ENCODE results near the gene KATNB1. TPM values are rescaled to one million over a fixed set of nuclear protein-coding genes. Genes with fewer than 3 reads are reported as not detected.
"Not testable (repeated sequence)": the region's sequence is repeated elsewhere in the genome, so short reads cannot be mapped to it uniquely, and the experiment has no call there.

Gene KATNB1
- total RNA-seq, 1 experiment from 2014 or later: 54.3 TPM

DNA sequence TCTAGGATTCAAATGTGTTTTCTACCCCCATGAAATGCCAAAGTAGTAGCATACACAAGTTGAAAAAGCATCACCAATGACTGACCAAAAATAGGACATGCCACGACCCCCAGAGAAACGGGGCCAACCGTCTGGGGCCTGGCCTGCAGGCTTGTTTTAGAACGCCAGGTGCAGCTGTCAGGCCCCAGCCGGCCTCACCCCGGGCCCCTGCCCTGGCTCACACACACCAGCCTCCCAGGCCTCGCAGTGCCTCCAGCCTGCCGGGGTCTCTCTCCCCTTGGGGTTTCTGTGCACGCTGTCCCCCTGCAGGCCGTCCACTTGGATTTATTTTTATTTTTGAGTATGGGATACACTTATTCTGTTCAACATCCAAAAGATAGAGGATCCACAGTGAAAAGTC, 7.9 kb downstream of the KATNB1 start:
- DNase-seq (ENCODE audit: low read depth): no peak

DNA sequence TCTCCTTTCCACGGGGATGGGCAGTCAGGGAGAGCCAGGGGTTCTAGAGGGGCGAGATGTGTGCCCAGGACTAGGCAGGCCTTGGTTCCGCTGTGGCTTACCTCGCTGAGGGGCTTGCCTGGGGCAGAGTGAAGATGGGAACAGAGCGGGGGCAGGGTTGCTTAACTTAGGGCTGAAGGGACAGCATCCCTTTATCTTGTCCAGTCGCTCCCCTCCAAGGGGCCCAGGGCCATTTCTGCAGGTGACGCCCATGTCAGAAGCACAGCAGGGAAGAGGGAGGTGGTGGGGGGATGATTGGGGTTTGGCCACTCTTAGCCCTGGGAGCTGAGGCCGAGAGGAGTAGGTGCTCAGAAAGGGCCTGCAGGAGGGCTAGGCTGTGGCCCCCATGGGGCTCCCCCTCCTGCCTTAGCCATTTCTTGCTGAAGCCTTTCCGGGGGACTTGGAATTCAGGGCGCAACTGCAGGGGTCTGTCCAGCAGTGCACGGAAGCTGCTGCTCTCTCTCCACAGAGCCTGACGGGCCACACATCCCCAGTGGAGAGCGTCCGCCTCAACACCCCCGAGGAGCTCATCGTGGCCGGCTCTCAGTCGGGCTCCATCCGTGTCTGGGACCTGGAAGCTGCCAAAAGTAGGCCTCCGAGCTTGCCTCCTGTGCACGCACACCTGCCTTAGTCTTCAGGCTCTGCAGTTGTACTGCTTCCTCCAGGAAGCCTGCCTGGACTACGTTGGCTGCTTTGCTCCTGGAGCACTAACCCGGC, 8.5 kb downstream of the KATNB1 start:
- DNase-seq (ENCODE audit: low read depth): no peak

DNA sequence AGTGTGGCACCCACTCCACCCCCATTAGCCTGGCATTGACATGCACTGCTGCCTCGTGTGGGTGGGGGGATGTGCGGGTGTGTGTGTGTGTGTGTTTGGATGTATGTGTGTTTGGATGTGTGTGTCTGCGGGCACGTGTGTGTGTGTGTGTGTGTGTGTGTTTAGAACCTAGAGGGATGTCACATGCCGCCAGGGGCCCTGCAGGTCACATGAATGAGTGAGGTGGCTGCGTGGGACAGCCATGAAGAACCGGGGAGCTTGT, 9.0 kb downstream of the KATNB1 start:
- DNase-seq (ENCODE audit: low read depth): no peak

DNA sequence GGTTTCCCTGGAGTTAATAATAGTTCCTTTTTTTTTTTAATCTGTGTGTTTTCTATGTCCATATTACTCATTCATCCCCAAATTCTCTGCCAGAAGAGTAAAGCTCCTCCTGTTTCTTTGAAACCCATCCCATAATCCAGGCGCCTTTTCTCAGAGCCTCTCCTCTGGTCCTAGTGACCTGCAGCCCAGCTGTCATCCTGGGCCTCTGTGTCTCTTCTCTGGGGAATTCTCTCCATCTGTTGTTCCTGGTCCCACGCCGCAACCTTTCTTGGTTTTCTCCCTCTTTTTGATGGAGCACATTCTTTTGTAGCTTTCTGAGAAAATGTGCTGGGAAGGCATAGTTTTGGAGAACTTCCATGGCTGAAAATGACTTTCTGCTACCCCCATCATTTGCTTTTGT, 10.2 kb downstream of the KATNB1 start:
- no peak for DNase-seq (ENCODE audit: low read depth)

DNA sequence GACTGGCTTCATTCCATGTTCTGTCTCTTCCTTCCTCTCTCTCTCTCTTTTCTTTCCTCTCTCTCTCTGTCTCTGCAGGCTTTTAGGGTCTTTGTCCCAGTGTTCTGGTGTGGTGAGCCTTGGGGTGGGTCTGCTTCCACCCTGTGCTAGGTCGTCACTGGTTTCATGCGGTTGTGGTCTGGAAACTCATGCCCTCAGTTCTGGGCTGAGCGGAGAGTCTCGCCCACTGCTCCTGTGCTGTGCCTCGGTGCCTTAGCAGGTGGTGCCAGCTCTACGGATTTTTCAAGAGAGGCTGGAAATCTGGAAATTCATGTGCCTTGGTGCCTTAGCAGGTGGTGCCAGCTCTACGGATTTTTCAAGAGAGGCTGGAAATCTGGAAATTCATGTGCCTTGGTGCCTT, 10.7 kb downstream of the KATNB1 start:
- DNase-seq (ENCODE audit: low read depth): not testable (repeated sequence)

DNA sequence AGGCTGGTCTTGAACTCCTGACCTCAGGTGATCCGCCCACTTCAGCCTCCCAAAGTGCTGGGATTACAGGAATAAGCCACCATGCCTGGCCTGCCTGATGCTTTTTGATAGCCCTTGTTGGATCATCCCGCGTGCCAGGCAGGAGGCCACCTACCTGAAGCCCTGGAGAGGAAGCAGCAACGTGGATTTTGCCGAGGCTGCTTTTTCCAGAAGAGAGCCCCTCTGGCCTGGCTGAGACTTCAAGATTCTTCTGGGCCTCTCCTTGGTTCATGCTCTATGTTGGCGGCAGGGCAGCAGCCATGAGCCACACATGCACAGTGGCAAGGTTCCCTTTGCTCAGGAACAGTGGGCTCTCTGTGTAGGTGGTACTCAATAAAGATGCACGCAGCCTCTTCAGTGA, 11.5 kb downstream of the KATNB1 start:
- no peak for DNase-seq (ENCODE audit: low read depth)

DNA sequence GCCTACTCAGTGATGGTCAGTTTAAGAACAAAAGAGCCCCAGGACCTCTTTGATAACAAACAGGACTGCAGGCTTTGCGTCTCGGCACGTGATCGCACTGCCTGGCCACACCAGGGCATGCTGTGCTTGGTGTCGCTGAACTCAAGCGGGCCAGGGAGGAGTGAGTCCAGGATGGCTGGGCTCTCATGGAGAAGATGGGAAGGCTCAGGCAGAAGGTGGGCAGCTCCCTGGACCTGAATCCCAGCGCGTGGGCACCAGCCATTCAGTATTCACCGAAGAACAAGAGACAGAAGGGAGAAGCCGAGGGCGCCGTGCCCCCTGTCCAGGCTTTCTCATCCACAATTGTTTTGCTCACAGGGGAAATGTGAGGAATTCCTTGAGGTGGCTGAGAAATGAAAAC, 11.9 kb downstream of the KATNB1 start:
- no peak for DNase-seq (ENCODE audit: low read depth)

DNA sequence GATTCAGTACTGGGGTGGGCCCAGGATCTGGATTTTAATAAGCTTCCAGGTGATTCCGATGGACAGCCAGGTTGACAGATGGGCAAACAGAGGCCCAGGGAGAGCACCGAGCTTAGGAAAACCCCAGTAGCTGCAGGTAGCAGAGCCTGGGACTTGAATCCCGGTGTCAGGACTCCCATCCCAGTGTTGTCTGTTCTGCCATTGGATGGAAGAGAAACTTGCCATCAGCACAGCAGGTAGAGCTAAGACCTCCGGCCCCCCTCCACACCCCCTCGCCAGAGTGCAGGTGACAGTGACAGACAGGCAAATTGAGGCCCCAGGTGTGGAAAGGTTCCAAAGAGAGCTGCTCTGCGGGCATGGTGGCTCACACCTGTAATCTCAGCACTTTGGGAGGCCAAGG, 12.4 kb downstream of the KATNB1 start:
- DNase-seq (ENCODE audit: low read depth): no peak

DNA sequence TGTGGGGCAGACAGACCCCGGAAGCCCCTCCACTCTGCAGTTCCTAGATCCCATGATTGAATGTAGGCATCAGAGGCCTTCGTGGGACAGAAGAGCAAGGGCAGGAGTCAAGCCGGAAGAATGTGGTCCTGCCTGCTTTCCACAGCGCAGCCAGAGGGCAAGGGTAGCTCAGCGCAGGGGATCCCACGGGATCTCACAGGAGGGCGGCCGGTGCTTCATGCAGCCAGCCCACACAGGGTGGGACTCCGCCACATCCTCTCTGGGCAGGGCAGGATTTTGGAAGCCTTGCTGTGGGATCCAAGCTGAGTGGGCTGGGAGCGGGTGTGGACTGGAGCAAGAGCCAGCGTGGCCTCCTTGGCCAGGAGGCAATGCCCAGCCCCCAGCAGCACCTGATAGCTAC, 13.0 kb downstream of the KATNB1 start:
- no peak for DNase-seq (ENCODE audit: low read depth)

DNA sequence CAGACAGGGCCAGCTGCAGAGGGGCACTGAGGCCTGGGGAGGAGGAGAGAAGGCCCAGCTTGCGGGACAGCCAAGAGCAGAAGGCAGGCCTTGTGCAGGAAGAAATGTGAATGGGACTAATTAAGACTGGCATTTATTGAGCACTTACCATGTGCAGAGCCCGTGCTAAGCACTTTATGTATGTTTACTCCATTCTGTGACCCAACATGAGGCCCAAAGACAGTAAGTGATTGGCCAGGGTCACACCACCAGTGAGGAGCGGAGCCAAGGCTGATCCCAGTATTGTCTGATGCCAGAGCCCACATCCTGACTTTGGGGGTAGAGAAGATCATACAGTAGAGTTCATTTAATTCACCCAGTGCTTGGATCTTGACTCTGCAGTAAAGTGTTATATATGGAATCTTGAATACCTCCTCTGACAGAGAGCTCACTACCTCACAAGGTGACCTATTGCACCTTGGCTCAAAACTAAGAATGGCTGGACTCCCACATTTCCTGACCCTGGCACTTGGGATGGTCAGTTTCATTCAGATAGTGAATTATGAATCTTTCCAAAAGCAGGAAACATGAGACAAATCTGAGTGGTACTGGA, 13.6 kb downstream of the KATNB1 start:
- no peak for DNase-seq (ENCODE audit: low read depth)

DNA sequence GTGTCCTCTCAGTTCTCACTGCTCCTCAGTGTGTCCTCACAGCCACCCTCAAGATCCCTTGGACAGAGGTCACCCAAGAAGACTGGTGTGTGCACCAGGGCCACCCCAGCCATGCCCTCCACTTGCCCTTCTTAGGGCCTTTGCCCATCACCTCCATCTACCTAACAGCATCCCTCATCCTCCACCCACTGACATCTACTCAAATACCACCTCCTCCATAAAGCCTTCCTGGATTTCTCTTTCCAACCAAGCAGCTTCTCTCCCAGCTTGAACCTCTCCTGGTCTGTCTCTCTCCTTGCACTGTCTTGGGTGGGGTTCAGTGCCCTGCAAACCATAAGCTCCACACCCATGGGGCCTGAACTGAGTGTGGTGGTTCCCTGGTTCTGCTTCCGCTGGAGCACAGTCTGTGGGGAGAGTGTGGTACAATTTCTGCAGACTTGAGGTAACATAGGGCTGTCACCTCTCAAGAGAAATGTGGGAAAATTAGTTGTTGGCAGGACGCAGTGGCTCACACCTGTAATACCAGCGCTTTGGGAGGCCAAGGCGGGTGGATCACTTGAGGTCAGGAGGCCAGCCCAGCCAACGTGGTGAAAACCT, 14.4 kb downstream of the KATNB1 start:
- no peak for DNase-seq (ENCODE audit: low read depth)

DNA sequence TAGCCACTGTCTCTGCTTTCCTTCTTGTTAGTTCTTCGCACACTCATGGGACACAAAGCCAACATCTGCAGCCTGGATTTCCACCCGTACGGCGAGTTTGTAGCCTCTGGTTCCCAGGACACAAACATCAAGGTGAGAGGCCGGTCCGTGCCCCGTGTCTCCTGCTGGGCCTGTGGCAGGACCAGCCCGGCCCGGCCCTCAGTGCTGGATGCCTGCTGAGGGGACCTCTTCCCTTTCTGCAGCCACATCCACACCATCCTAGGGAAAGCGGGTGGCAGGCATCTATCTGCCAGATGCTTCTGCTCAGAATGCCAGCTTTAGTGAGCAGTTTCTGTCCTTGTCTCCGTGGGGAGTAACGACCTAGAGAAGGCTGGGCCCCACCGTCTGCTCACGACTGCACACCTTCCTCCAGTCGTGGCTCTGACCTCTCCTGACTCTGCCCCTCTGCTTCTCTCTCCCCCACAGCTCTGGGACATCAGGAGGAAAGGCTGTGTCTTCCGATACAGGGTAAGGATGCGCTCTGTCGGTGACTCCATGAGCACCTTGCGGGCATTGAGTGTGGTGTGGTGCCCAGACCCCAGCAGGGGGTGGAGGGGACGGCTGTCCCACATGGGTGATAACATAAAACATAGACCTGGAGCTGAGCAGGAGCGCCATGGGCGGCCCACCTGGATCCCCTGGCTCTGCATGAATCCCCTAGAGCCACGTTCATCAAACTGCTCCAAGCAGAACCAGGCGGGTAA, 15.4 kb downstream of the KATNB1 start:
- DNase-seq (ENCODE audit: low read depth): no peak

DNA sequence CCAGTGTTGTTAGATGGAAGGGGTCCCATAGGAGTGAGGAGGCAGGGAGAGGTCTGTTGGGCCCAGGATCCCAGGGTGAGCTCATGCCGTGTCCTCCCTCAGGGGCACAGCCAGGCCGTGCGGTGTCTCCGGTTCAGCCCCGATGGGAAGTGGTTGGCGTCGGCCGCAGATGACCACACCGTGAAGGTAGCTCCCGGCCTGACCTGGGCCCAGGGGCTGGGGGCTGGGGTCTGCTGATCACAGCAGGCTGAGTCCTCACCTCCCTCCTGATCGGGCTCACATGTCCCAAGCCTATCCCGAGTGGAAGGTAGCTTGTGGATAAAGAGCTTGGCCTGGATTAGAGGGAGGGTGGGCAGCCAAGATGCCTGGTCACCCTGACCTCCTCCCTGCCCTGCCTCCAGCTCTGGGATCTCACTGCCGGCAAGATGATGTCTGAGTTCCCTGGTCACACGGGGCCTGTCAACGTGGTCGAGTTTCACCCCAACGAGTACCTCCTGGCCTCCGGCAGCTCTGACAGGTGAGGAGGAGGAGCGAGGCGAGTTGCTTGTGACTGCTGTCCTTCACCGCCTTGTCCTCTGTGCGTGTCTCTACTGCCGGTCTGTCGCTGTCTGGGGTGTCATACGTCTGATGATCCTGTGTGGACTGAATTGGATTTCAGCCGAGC, 16.1 kb downstream of the KATNB1 start:
- no peak for DNase-seq (ENCODE audit: low read depth)

DNA sequence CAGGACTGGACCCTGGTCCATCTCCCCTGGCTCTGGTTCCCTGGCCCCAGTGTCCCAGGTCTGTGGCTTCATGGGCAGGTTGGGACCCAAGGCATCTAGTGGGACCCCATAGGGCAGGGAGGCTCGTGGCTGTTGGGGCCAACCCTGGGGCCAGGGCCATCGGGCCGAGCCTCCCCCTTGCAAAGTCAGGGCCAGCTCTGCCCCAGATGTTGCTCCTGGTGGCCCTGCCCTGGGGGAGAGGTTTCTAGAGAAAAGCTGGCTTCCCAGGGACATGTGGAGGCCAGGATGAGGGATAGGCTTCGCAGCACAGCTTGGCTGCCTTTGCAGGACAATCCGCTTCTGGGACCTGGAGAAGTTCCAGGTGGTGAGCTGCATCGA, 16.6 kb downstream of the KATNB1 start:
- DNase-seq (ENCODE audit: low read depth): no peak

DNA sequence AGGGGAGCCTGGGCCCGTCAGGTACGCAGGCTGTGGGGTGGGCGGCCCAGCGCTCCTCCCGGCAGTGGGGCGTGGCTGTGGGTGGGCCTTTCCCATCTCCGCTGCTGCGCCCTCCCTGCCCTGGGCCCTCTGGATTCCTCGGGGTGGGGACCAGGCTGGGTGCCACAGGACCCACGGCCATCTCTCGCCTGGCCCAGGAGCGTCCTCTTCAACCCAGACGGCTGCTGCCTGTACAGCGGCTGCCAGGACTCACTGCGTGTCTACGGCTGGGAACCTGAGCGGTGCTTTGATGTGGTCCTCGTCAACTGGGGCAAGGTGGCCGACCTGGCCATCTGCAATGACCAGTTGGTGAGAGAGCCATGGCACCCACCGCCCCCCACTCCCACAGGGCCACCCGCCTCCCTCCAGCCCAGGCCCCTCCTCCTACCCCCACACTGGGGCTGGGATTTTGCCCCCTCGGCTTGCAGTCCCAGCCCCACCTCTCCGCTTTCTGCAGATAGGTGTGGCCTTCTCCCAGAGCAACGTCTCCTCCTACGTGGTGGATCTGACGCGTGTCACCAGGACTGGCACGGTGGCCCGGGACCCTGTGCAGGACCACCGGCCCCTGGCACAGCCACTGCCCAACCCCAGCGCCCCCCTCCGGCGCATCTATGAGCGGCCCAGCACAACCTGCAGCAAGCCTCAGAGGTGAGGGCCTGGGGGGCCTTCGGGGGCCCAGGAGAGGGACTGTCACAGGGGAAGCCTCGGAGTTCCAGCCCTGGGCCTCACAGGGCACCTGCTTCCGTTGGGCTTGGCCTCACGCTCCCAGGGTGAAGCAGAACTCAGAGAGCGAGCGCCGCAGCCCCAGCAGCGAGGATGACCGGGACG, 17.2 kb downstream of the KATNB1 start:
- no peak for DNase-seq (ENCODE audit: low read depth)

DNA sequence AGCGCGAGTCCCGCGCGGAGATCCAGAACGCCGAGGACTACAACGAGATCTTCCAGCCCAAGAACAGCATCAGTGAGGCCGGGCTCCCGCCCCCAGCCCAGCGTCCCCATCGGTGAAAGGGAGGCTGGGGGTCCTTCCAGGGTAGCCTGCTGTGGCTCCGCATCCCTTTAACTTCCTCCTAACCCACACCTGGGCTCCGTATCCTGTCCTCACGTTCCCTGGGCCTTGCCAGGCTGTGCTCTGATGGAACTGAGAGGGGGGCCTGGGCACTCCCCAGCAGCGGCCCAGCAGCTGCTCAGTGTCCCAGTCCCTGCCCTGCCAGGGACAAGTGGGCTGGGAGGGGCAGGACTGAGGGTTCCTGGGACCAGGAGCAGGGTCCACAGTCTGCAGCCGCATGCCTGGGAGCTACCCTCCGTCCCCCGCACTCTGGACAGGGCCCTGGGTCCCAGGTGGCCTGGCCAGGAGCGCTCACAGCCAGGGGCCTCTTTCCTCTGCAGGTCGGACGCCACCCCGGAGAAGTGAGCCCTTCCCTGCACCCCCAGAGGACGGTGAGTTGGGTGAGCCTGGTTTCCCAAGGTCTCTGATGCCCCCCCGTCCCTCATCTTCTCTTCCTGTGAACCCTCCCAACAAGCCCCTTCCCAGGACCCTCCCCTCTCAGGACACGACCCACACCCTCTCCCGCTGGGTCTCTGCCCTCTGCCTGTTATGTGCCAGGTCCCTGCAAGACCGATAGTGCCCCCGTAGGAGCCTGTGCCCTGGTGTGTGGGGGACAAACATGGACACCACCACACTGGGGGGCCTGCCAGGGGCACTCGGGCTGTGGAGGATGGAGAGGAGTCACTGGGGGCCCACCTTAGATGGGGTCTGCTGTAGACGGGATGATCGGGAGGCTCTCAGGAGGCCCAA, 18.1 kb downstream of the KATNB1 start:
- DNase-seq (ENCODE audit: low read depth): no peak

DNA sequence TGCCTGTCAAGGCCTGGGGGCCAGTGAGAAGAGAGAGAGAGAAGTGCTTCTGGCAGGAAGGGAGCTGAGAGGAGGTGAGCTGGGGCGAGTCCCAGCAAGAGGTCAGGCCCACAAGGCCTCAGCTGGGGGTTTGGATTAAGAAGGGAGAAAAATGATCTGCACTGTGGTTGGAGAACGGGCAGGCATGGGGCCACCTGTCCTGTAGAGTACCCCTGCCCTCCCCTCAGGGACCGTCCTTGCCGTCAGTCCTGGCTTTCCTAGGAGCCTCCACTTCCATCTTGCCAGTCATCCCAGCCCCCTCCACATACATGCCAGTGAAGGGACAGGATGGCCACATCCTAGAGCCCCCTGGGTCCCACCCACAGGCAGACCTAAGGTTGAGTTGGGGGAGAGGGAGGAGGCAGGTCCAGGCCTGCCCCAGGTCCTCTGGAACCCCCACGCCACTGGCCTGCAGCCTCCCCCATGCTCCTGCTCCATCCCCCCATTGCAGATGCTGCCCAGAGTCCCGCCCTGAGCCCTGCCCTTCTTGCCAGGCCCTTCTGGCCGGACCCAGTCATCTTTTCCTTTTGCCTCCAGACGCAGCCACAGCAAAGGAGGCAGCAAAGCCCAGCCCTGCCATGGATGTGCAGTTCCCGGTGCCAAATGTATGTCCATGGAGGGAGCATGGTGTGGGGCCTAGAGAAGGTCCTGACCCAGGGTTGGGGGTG, 18.9 kb downstream of the KATNB1 start:
- no peak for DNase-seq (ENCODE audit: low read depth)

DNA sequence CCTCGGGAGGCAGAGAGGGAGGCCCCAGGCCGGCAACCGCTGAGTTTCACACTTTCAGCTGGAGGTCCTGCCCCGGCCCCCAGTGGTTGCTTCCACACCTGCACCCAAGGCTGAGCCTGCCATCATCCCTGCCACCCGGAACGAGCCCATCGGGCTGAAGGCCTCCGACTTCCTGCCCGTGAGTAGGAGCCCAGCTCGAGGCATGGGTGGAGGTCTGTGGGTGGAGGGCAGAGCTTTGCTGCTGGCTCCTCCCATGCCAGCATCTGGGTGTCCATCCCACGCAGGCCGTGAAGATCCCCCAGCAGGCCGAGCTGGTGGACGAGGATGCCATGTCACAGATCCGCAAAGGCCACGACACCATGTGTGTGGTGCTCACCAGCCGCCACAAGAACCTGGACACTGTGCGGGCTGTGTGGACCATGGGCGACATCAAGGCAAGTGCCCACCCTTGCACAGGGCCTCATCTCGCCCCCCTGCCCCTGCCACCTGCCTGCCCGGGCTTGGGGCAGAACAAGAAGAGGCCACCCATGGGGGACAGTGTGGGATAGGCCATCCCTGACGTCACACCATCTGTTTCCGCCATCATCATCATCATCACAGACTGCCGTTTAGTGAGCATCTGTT, 19.6 kb downstream of the KATNB1 start:
- no peak for DNase-seq (ENCODE audit: low read depth)
